ENCODE results near the gene CREB5. TPM values are rescaled to one million over a fixed set of nuclear protein-coding genes. Genes with fewer than 3 reads are reported as not detected.

Gene CREB5
- total and polyA plus RNA-seq, 2 of the 8 experiments (the other 6 are each of a cell fraction or from before 2014, with no cell fraction given), result 2.4 to 2.7 TPM

DNA sequence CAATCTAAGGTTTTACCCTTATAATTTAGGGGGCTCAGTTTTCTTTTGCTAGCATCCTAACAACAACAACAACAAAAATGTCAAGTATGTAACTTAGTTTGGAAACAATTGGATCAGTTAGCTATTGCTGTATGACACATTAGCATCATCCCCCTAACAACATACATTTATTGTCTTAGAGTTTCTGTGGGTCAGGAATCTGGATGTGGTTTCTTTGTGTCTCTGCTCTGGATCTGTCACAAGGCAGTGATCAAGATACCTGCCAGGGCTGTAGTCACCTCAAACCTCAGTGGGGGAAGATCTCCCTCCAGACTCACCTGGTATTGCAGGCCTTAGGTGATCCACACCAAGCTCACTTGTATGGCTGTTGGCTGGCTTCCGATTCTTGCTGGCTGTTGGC is 18.3 kb downstream of the CREB5 start:
- no peak overlapping the region for H3K14ac ChIP-seq (ENCODE audit: insufficient read length)
- no peaks in the 10 kb centered on the region for H3K79me1 ChIP-seq (ENCODE audit: low read depth, low read length)
- no peak overlapping the region for H3K9ac ChIP-seq (replicated peaks in 1 of 4; ENCODE audit: extremely low read depth in 1 of 4, low read depth in 3 of 4, low read length in 3 of 4)
- no peak overlapping the region for H2BK20ac ChIP-seq (ENCODE audit: low read length)
- H3K27ac ChIP-seq (ENCODE audit: low read depth, low read length), result no peak overlapping the region
- H3K4ac ChIP-seq (replicated peaks; ENCODE audit: insufficient read length, low read depth, low read length), result no peak overlapping the region
- no peaks in the 10 kb centered on the region for H3K23me2 ChIP-seq (ENCODE audit: low read depth, low read length)
- POLR2A ChIA-PET (ENCODE audit: partially characterized antibody), result interaction anchor here (1.2 kb wide), 1 partner anchor 19 kb away, joined by 3 read pairs; the partner anchor contains the start of gene CREB5
- H3K4me1 ChIP-seq (replicated peaks in 1 of 4; ENCODE audit: control insufficient read depth in 3 of 4, insufficient read depth in 4 of 4, low read length in 3 of 4), result peaks cover 0 to 12% (median 3%) of the 10 kb centered on the region in 4 experiments; a peak in 2 of 7 replicates
- no peak overlapping the region for H2BK15ac ChIP-seq (ENCODE audit: low read length)
- no peaks in the 10 kb centered on the region for H3K36me3 ChIP-seq (ENCODE audit: control insufficient read depth in 2 of 4, insufficient read depth in 4 of 4, low read length in 3 of 4)
- no peak overlapping the region for H3K4me3 ChIP-seq (ENCODE audit: extremely low read depth in 1 of 4, insufficient read depth in 2 of 4, low read depth in 3 of 4, low read length in 4 of 4)
- no peak overlapping the region for H2BK5ac ChIP-seq (ENCODE audit: low read depth, low read length)
- CTCF ChIA-PET (ENCODE audit: partially characterized antibody), result interaction anchor here (0.6 to 1.9 kb wide), 4 partner anchors 14 to 1548 kb away, joined by 3 to 10 read pairs (median 5); partner anchors contain the start of gene CREB5
- H4K91ac ChIP-seq (replicated peaks; ENCODE audit: insufficient read length, low read length), result no peak overlapping the region
- DNase-seq (ENCODE audit: low read depth in 1 of 2, low spot score in 2 of 2) (peak in 1 of 2 experiments; percentile 26), FAIRE-seq (no peak)
- no peak overlapping the region for H3K56ac ChIP-seq (replicated peaks; ENCODE audit: insufficient read length, low read depth, low read length)
- H3K79me2 ChIP-seq (ENCODE audit: control insufficient read depth in 1 of 2, insufficient read depth in 2 of 2, low read length in 2 of 2), result no peaks in the 10 kb centered on the region
- no peak overlapping the region for H2AK5ac ChIP-seq (ENCODE audit: low read depth, low read length)
- no peak overlapping the region for H4K8ac ChIP-seq (ENCODE audit: extremely low read depth, insufficient read depth, low read length)
- TF ChIP-seq TEAD4 (IDR thresholded peaks at IDR 0.05; ENCODE audit: low read depth, low read length), result no peak
- TF ChIP-seq BACH1 (IDR thresholded peaks at IDR 0.05; ENCODE audit: low read length), result no peak
- no peak for TF ChIP-seq SUZ12 (IDR thresholded peaks at IDR 0.05; ENCODE audit: low read length)
- TF ChIP-seq, protein P1, sequence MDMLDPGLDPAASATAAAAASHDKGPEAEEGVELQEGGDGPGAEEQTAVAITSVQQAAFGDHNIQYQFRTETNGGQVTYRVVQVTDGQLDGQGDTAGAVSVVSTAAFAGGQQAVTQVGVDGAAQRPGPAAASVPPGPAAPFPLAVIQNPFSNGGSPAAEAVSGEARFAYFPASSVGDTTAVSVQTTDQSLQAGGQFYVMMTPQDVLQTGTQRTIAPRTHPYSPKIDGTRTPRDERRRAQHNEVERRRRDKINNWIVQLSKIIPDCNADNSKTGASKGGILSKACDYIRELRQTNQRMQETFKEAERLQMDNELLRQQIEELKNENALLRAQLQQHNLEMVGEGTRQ (IDR thresholded peaks at IDR 0.05; ENCODE audit: low read length), result no peak
- no peak for TF ChIP-seq CBX5 (IDR thresholded peaks at IDR 0.05; ENCODE audit: low read depth, low read length)
- no peak for TF ChIP-seq CTBP2 (IDR thresholded peaks at IDR 0.05; ENCODE audit: borderline replicate concordance, insufficient read depth, insufficient read length, low read length)
- no peak for TF ChIP-seq EGR1 (IDR thresholded peaks at IDR 0.05; ENCODE audit: borderline replicate concordance, low read depth, low read length)
- TF ChIP-seq KDM5A (IDR thresholded peaks at IDR 0.05; ENCODE audit: low read length), result no peak
- TF ChIP-seq TAF7 (optimal IDR thresholded peaks at IDR 0.05; ENCODE audit: borderline replicate concordance, low read depth, low read length), result no peak
- TF ChIP-seq SIX5 (IDR thresholded peaks at IDR 0.05; ENCODE audit: low read depth, low read length), result no peak
- H3K27me3 ChIP-seq (replicated peaks in 1 of 4; ENCODE audit: control insufficient read depth in 3 of 4, extremely low read depth in 1 of 4, insufficient read depth in 3 of 4, low read length in 3 of 4), result no peaks in the 10 kb centered on the region; a peak in 1 of 7 replicates
- no peak overlapping the region for H2BK120ac ChIP-seq (replicated peaks; ENCODE audit: low read depth, low read length)
- WGBS, 2 experiments (ENCODE audit: extremely low coverage in 1 of 2, insufficient coverage in 1 of 2, insufficient read length in 1 of 2, insufficient replicate concordance in 2 of 2, low coverage in 1 of 2, low lambda C conversion rate in 2 of 2, missing lambda C conversion rate in 1 of 2), result 93% methylated on average over 1 of the region's 1 CpG; no CpG with 5 or more reads in 1 of the 2 experiments
- H3K18ac ChIP-seq (ENCODE audit: extremely low read depth, low read length), result no peak overlapping the region
- H2AFZ ChIP-seq (ENCODE audit: low read length), result no peak overlapping the region
- no peak overlapping the region for H3K23ac ChIP-seq (ENCODE audit: insufficient read length)
- H2BK12ac ChIP-seq (ENCODE audit: low read depth, low read length), result no peak overlapping the region
- H3K4me2 ChIP-seq (ENCODE audit: insufficient read depth in 1 of 2, low read depth in 2 of 2, low read length in 2 of 2), result no peak overlapping the region
- H4K5ac ChIP-seq (ENCODE audit: insufficient read length, low read depth, low read length), result no peak overlapping the region
- H4K20me1 ChIP-seq (replicated peaks in 1 of 2; ENCODE audit: control insufficient read depth in 1 of 2, insufficient read depth in 2 of 2, low read length in 2 of 2), result no peaks in the 10 kb centered on the region
- no peaks in the 10 kb centered on the region for H3K9me3 ChIP-seq (ENCODE audit: insufficient read depth in 2 of 2, low read depth in 1 of 2, low read length in 1 of 2)
